ENCODE measurements around the gene MNDA.

MNDA gene

DNA sequence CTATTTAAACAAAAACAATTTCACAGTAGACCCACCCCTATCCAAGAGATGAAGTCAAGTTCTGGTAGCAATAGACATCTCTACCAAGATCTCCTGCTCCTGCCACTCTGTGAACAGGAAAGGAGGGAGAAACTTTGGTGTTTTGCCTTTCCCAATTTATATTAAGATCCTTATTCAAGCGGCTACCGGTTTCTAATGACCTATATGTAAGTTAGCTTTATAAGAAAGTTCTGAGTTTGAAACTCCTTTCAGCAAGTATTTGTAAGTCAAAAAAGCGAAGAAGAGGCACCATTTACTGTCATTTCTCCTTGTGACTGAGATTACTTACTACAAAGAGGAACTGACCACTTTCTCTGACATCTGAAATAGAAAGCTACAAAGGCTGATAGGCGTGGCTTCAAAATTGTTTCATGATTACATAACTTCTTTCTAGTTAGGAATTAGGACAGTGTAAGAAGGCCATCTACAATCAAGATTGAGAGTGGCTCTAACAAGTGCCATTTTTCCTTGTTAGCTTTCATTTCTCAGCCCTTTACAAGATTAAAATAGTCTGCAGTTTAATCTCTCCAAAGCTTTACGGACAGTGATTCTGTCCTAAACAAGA lies at the start of gene MNDA:
Gene MNDA, plus strand, starts transcription at position 448 of the 604 bp plus-strand sequence. CDS start 10,803 bp downstream, outside the sequence.
- DNase-seq (ENCODE audit: low read depth) = no peak

GRCh38 chr1:158793604-158794003 lies 37.5 kb upstream of the MNDA start:
- DNase-seq (ENCODE audit: low read depth) = no peak

- DNase-seq (ENCODE audit: low read depth) = no peak
Measured at GRCh38 chr1:158794247-158794646, 36.9 kb upstream of the MNDA start.

- DNase-seq (ENCODE audit: low read depth) = no peak
Measured at GRCh38 chr1:158798531-158798930, 32.6 kb upstream of the MNDA start.

GRCh38 chr1:158799689-158800088 lies 31.5 kb upstream of the MNDA start:
- no peak for DNase-seq (ENCODE audit: low read depth)

DNA sequence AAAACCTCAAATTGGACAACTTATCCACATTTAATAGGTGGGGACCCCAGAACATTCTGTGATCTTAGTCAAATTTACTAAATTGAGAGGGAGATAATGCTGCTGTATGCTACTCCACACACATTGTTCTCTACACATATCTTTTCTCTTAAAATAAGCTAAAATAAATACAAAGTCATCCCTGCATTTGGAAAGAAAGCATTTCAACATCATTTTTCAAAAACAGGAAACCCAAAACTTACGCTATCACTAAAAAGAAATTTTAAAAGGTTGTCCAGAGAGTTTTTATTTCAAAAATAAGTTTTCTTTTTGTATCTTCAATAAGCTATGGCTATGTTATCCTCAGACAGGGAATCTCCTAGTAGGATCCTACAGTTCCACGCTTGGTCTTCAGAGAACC lies 30.6 kb upstream of the MNDA start:
- DNase-seq (ENCODE audit: low read depth) = no peak

DNA sequence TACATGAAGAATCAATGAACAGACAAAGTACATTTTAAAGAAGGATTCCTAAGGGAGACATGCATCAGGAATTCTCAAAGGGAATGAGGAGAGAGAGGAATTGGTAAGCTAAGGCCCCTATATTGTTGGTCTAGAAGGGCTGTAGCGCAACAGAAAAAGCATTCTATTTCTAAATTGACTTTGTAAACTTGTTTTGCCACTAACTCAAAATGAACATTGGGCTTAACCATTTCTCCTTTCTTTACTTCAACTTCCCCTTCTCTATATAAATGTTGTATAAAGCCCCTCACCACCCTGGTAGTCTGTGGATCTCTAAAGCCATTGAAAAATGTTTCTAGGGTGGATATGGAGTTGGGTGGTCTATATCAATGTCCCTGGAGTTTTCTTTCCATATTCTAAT lies 29.8 kb upstream of the MNDA start:
- DNase-seq (ENCODE audit: low read depth) = no peak

DNA sequence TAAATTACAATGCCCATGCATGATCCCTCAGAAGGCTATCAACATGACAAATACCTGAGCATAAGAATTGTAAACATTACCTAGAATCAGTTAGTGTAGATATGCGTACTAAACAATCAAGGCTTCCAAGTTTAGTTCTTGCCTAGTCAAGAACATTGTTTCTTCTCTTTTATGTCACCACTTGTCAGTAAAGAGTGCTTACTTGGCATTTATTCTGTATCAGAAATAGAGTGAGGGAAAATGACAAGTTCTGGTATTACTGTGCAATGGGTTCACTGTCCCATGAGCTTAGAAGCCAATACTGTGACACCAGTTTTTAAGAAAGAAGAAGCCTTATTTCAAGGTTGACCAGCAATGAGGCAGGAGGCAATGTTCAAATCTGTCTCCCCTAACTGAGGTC lies 27.5 kb upstream of the MNDA start:
- DNase-seq (ENCODE audit: low read depth) = no peak

DNA sequence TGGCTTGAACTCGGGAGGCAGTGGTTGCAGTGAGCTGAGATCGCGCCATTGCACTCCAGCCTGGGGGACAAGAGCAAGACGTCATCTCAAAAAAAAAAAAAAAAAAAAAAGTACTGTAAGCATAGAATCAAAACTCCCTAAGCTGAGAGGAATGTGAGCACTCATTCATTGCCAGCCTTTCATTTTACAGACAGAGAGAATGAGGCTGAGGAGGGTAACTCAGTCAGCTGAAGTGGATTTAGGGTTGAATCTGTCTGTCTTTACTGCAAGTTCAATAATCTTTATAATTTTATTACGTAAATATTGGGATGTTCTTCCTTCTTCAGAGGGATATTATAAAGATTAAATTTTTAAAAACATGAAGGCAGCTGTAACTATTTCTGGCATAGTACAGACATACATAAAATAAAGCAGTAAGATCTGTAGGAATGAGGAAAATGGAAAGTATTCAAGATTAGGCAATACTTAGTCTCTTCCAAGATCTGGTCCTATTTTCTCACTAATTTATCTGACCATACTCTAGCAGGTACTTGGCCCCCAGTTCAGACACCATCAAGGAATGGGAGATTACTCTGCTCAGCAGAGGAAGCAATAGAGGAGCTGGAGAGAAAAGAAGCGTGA lies 24.1 kb upstream of the MNDA start:
- no peak for DNase-seq (ENCODE audit: low read depth)

DNA sequence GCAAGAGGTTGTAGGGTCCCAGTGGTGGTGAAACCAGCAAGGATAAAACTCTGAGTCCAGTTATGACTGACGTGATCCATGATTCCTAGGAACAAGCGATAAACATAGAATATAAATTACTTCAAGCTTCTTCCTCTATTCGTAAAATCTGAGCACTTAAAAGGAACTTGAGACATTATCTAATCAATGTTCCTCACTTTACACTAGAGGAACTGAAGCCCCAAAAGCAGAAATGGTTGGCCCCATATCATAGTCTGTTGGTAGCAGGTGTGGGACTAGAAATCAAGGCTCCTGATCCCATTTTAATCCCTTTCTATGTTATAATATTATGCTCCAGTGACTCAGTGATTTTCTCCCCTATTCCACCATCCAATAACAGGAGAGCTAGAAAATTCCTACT lies 21.9 kb upstream of the MNDA start:
- no peak for DNase-seq (ENCODE audit: low read depth)

GRCh38 chr1:158809862-158810261 lies 21.3 kb upstream of the MNDA start:
- DNase-seq (ENCODE audit: low read depth) = no peak

DNA sequence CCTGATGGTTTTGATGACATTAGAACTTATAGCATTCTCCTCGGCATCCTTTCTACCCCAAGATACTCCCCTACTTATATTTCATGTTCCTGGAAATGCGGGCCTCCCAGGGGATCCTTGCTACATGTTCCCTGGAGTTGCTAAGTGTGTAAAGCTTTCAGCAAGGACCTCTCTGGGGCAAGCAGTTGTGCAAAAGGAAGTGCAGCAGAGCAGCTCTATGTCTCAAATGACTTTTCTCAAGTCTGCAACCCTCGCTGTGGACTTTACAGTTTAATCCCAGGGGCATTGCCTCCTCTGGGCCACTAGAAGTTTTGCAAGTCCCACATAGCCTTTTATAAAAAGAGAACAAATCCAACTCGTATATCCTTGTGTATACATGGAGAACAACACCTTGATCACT lies 20.8 kb upstream of the MNDA start:
- no peak for DNase-seq (ENCODE audit: low read depth)

DNA sequence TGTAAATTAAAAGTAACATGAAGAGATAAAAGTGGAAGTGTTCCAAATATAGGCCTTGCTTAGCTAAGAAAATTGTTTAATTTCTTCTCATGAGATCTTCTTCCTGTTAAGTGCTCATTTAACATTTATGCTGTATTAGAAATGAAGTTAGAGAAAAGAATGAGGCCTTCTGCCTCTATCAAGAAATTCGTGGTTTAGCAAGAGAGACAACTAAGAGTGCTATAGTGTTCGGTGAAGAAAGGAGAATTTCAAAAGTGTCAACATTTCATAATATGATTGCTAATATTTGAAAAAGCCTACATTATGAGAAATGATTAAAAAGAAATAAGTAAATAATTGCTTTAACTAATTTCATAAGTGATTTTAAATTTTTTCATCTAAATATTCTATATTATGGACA lies 18.8 kb upstream of the MNDA start:
- DNase-seq (ENCODE audit: low read depth) = no peak

DNA sequence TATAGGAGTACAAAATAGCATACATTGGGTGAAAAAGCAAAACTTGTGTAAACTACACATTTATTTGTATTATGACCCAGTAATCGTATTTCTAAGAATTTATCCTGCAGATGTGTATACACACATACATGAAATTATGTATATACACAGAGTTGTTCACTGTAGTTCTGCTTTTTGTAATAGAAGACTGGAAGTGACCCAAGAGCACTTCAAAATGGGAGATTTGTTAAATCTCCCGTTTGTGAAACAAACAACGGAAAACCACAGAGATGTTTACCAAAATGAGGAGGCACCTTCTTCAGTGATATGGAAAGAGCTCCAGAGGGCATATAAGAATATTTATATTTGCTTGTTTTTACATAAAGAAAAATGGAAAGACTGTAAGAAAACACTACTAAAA lies 18.0 kb upstream of the MNDA start:
- DNase-seq (ENCODE audit: low read depth) = no peak

GRCh38 chr1:158814970-158815369 lies 16.2 kb upstream of the MNDA start:
- no peak for DNase-seq (ENCODE audit: low read depth)

DNA sequence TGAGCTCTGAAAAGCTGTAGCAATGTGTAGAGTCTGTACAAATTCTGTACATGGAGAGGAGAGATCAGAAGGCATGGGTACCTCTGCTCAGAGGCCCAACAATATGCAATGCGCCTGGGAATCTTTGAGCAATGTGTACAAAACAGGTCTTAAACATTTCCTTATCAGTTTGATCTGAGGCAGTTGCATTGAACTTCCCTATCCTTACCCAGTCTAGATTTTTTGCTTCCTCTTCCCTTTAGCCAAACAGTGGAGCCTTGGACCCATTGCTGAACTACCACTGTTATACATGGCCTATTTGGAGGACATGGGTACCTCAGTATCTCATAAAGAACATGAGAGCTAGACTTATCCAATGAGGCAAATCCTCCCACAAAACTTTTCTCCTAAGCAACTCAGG lies 12.6 kb upstream of the MNDA start:
- DNase-seq (ENCODE audit: low read depth) = no peak

- DNase-seq (ENCODE audit: low read depth) = no peak
Measured at GRCh38 chr1:158818975-158819431, 12.1 kb upstream of the MNDA start.

DNA sequence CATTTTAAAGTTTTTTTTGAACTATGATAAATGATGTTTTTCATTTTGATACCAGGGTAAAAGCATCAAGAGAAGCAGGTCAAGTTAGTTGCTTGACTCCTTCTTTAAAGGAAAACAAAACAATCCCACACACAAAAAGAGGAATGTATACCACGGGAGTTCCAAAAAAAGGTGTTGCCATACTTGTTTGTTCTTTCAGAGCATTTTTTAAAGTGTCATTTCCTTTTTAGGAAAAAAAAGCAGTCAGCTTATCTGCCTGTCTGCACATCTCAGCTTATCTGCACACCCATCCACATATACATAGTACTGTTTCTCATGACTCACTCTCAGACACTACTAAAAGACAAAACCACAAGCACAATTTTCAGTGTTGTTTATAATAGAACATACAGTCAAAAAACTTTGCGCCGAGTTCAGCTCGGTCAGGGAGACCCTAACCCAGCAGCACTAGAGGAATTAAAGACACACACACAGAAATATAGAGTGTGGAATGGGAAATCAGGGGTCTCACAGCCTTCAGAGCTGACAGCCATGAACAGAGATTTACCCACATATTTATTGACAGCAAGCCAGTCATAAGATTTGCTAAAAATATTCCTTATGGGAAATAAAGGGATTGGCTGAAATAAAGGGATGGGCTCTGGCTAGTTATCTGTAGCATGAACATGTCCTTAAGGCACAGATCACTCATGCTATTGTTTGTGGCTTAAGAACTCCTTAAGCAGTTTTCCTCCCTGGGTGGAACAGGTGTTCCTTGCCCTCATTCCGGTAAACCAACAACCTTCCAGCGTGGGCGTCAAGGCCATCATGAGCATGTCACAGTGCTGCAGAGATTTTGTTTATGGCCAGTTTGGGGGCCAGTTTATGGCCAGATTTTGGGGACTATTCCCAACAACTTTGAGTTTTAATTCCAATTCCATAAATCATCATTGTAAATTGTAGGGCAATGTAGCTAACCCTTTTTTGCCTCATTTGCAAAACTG lies 11.4 kb upstream of the MNDA start:
- no peak for DNase-seq (ENCODE audit: low read depth)

GRCh38 chr1:158821723-158822122 lies 9.4 kb upstream of the MNDA start:
- DNase-seq (ENCODE audit: low read depth) = no peak

DNA sequence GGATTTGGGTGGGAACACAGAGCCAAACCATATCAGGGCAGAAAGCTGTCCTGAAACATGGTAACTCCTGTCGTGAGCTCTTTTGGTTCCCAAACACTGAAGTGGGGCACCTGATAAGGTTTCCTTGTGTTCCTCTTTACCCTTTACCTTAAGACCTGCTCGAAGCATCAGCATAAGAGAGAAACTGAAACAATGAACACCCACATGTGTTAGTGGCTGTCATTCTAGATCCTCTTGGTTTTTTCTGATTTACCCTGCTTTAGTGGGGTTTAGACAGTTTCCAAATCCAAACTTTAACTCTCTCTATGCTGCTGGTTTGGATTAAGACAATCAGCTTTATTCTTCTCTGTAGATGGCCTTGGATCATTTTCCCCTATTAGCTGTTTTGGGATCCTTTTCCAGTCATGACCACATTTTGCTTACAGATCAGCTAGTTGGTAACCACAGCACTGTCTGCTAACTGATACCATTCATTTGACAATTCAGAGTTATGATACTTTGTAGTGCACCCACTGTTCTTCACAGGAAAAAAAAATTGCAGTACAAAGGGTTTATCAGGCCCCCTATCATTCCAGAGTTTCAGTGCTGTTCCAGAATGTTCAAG lies 975 bp upstream of the MNDA start:
- no peak for DNase-seq (ENCODE audit: low read depth)

DNA sequence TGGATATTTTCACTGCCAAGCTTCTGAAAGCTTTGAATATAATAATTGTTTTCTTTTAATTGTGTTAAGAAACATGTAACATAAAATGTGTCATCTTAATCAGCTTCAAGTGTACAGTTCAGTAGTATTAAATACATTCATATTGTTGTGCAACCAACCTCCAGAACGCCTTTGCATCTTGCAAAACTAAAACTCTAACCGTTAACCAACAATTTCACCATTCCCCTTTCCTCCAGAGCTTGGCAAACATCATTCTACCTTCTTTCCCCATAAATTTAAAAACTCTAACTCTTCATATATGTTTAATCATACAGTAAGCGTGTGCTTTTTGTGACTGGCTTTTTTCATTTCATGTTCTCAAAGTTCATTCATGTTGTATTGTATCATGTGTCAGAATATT lies 2.1 kb downstream of the MNDA start:
- DNase-seq (ENCODE audit: low read depth) = no peak

DNA sequence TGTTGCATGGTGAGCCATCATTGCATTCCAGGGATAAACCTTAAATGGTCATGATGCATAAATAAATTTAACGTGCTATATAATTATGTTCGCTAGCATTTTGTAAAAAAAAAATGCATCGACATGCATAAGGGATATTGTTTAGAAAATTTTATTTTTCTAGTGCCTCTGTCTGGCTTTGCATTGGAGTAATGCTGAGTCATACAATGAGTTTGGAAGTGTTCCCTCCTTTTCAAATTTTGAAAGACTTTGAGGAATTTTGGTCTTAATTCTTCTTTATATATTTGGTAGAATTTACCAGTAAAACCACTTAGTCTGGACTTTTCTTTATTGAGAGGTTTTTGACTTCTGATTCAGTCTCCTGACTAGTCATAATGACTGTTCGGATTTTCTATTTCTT lies 4.9 kb downstream of the MNDA start:
- no peak for DNase-seq (ENCODE audit: low read depth)

DNA sequence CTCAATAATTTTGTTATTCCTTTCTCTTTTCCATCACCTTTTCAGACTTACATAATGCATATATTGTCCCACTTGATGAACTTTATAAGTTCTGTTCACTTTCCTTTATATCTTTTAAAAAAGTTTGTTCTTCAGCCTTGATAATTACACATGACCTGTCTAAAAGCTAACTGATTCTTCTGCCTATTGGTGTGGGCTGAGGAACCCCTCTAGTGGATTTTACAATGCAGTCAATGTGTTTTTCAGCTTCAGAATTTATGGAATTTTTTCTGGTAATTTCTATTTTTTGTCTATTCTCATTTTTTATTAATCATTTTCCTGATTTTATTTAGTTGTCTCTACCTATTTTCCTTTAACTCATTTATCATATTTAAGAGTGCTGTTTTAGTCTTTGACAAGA lies 7.5 kb downstream of the MNDA start:
- no peak for DNase-seq (ENCODE audit: low read depth)
